Measurements from ENCODE around the gene CH25H.

CH25H gene

GRCh38 chr10:89228962-89229361 lies 21.8 kb upstream of the CH25H start:
- no peak for DNase-seq

GRCh38 chr10:89228146-89228545 lies 21.0 kb upstream of the CH25H start:
- DNase-seq: no peak

GRCh38 chr10:89226891-89227290 lies 19.8 kb upstream of the CH25H start:
- no peak for DNase-seq

- no peak for DNase-seq
Observed at GRCh38 chr10:89224739-89225443, 17.8 kb upstream of the CH25H start.

GRCh38 chr10:89221919-89222318 lies 14.8 kb upstream of the CH25H start:
- no peak for DNase-seq

- no peak for DNase-seq
Observed at GRCh38 chr10:89219513-89220218, 12.5 kb upstream of the CH25H start.

- no peak for DNase-seq
Observed at GRCh38 chr10:89217057-89217990, 10.2 kb upstream of the CH25H start.

- DNase-seq: no peak
Observed at GRCh38 chr10:89216056-89216455, 8.9 kb upstream of the CH25H start.

GRCh38 chr10:89215511-89215910 lies 8.4 kb upstream of the CH25H start:
- no peak for DNase-seq

- DNase-seq: no peak
Observed at GRCh38 chr10:89214566-89215165, 7.5 kb upstream of the CH25H start.

GRCh38 chr10:89213191-89213808 lies 6.2 kb upstream of the CH25H start:
- no peak for DNase-seq

GRCh38 chr10:89210794-89211425 lies 3.8 kb upstream of the CH25H start:
- no peak for DNase-seq

- DNase-seq: no peak
Observed at GRCh38 chr10:89209718-89210117, 2.6 kb upstream of the CH25H start.

GRCh38 chr10:89207801-89208551 lies 859 bp upstream of the CH25H start:
- no peak for DNase-seq

GRCh38 chr10:89206402-89207180 lies 526 bp downstream of the CH25H start:
- DNase-seq: no peak

GRCh38 chr10:89204621-89205185 lies 2.4 kb downstream of the CH25H start:
- no peak for DNase-seq

GRCh38 chr10:89203237-89203636 lies 3.9 kb downstream of the CH25H start:
- DNase-seq: no peak

- no peak for DNase-seq
Observed at GRCh38 chr10:89202033-89202425, 5.1 kb downstream of the CH25H start.

- DNase-seq: no peak
Observed at GRCh38 chr10:89201345-89202032, 5.6 kb downstream of the CH25H start.

GRCh38 chr10:89197473-89197872 lies 9.6 kb downstream of the CH25H start:
- no peak for DNase-seq
